B cell (primary cell): ENCODE measurements around the gene NIN. TPM values are rescaled to one million over a fixed set of nuclear protein-coding genes. Genes with fewer than 3 reads are reported as not detected.

Experiments
- ATAC-seq: fragments of 200-7000 bp; cut with Tn5 transposase; one replicate; pipeline ENCODE4 v1.10.0; 2021; ENCODE audit warnings: low read depth, mild to moderate bottlenecking, moderate number of reproducible peaks, moderate library complexity
- CTCF ChIA-PET: fragments of 350-600 bp; sonication (Branson Sonifier 250); formaldehyde crosslinking; loops from one replicate; lab custom pipeline; 2021; ENCODE audit warnings: antibody characterized with exemption, inconsistent platforms; lab: Charles Lee
- POLR2A ChIA-PET: fragments of 350-600 bp; sonication (Branson Sonifier 250); formaldehyde crosslinking; loops from one replicate; lab custom pipeline; 2021; ENCODE audit warnings: antibody characterized with exemption; lab: Charles Lee
- DNase-seq: peaks from one replicate; pipeline ENCODE4 v3.0.0; 2013
- H2AFZ ChIP-seq: 2 replicates; pipeline ENCODE4 v1.6.1; 2012; ENCODE audit warnings: mild to moderate bottlenecking, low read depth, low read length; ENCODE audit not compliant: insufficient read depth, poor library complexity, severe bottlenecking
- H3K27ac ChIP-seq, 2 donors: 1 replicate in 1 of 2; 2 replicates in 1 of 2; pipeline ENCODE4 v1.5.1; 2012 to 2013; ENCODE audit warnings: low read length in 2 of 2, mild to moderate bottlenecking in 2 of 2, moderate library complexity in 1 of 2
- H3K27me3 ChIP-seq, 4 experiments: fragments of 200-600 bp in 1 of 4; sonication (generic) in 1 of 4; replicated peaks in 1 of 4; 1 replicate in 2 of 4; 2 replicates in 2 of 4; pipeline versions ENCODE4 v1.6.1 to v1.7.0; 2013 to 2016; ENCODE audit warnings: low read length in 3 of 4, mild to moderate bottlenecking in 2 of 4, mixed read lengths in 1 of 4, moderate library complexity in 1 of 4; ENCODE audit not compliant: insufficient read depth in 4 of 4, control insufficient read depth in 3 of 4; ENCODE audit errors: control extremely low read depth in 1 of 4
- H3K36me3 ChIP-seq, 2 experiments: replicated peaks in 1 of 2; 1 replicate in 1 of 2; 2 replicates in 1 of 2; pipeline versions ENCODE4 v1.6.1 to v1.7.1; 2013; ENCODE audit warnings: low read length in 1 of 2; ENCODE audit not compliant: insufficient read depth in 2 of 2, control insufficient read depth in 1 of 2; ENCODE audit errors: control extremely low read depth in 1 of 2, extremely low read depth in 1 of 2
- H3K4me1 ChIP-seq, 2 donors: fragments of 200-600 bp in 1 of 2; sonication (generic) in 1 of 2; 1 replicate in 1 of 2; 2 replicates in 1 of 2; pipeline versions ENCODE4 v1.5.1 to v1.6.1; 2013 to 2017; ENCODE audit warnings: low read length in 2 of 2; ENCODE audit not compliant: control insufficient read depth in 2 of 2, insufficient read depth in 2 of 2
- H3K4me2 ChIP-seq: replicated peaks from 2 replicates; pipeline ENCODE3; 2012; ENCODE audit warnings: mild to moderate bottlenecking, low read depth, low read length; ENCODE audit not compliant: poor library complexity, severe bottlenecking
- H3K4me3 ChIP-seq, 5 experiments: fragments of 200-600 bp in 1 of 5; sonication (generic) in 1 of 5; 1 replicate in 3 of 5; 2 replicates in 2 of 5; pipeline versions ENCODE4 v1.5.1 to v1.7.0; 2011 to 2016; ENCODE audit warnings: low read length in 4 of 5, mild to moderate bottlenecking in 4 of 5, low read depth in 2 of 5, control low read depth in 1 of 5, moderate library complexity in 1 of 5; ENCODE audit not compliant: insufficient read depth in 1 of 5; ENCODE audit errors: control extremely low read depth in 1 of 5, extremely low read depth in 1 of 5
- H3K79me2 ChIP-seq: fragments of 200-600 bp; sonication (generic); one replicate; pipeline ENCODE4 v1.6.0; 2016; ENCODE audit warnings: low read length; ENCODE audit not compliant: control insufficient read depth, insufficient read depth
- H3K9ac ChIP-seq: fragments of 200-600 bp; sonication (generic); 2 replicates; pipeline ENCODE4 v1.6.1; 2017; ENCODE audit warnings: mild to moderate bottlenecking, low read length, moderate library complexity
- H3K9me3 ChIP-seq, 3 donors: one replicate each; pipeline versions ENCODE4 v1.6.1 to v1.7.1; 2013; ENCODE audit warnings: low read length in 2 of 3; ENCODE audit not compliant: control insufficient read depth in 2 of 3, insufficient read depth in 1 of 3; ENCODE audit errors: control extremely low read depth in 1 of 3
- H4K20me1 ChIP-seq: 2 replicates; pipeline ENCODE4 v1.6.0; 2012; ENCODE audit warnings: mild to moderate bottlenecking, low read length; ENCODE audit not compliant: insufficient read depth, control insufficient read depth, poor library complexity, severe bottlenecking
- H3K27ac Mint-ChIP-seq: one replicate; pipeline ENCODE4 v1.8.0; 2021; ENCODE audit warnings: mixed read lengths
- H3K27me3 Mint-ChIP-seq: one replicate; pipeline ENCODE4 v1.8.0; 2021; ENCODE audit warnings: mixed read lengths
- H3K4me1 Mint-ChIP-seq: one replicate; pipeline ENCODE4 v1.8.0; 2021; ENCODE audit warnings: mixed read lengths
- H3K4me3 Mint-ChIP-seq: one replicate; pipeline ENCODE4 v1.8.0; 2021; ENCODE audit warnings: mixed read lengths
- H3K9me3 Mint-ChIP-seq: one replicate; pipeline ENCODE4 v1.8.0; 2022; ENCODE audit warnings: mixed read lengths; ENCODE audit not compliant: insufficient read depth
- CTCF ChIP-seq: fragments of 200-600 bp; IDR thresholded peaks from one replicate; pipeline ENCODE4 v1.8.0; 2022; ENCODE audit warnings: antibody characterized with exemption, mild to moderate bottlenecking
- EZH2 ChIP-seq: IDR thresholded peaks from 2 replicates; pipeline ENCODE4 v1.6.1; 2012; ENCODE audit warnings: borderline replicate concordance, low read depth, mild to moderate bottlenecking, moderate library complexity, low read length; ENCODE audit not compliant: insufficient read depth, poor library complexity, severe bottlenecking
- WGBS: methylation state at CpG from one replicate; pipeline ENCODE4 v1.1.5; 2013; ENCODE audit warnings: missing lambda C conversion rate; ENCODE audit not compliant: insufficient coverage; 5-methylcytosine and 5-hydroxymethylcytosine counted together
- intact Hi-C: fragments of 100-400 bp; cut with micrococcal nuclease; formaldehyde crosslinking; loops from one replicate; pipeline ENCODE4 v1.10.0; 2022
- polyA plus RNA-seq: library from polyadenylated mRNA; depleted of rRNA; stranded (reverse); fragments of >200 nt; gene quantifications from 2 replicates; pipeline ENCODE4 v1.2.3, GENCODE V29; 2012
- total RNA-seq, 2 donors: library from RNA; stranded (reverse); fragments of 120-200 nt in 1 of 2; gene quantifications; 1 replicate in 1 of 2; 2 replicates in 1 of 2; pipeline versions ENCODE4 v1.2.3 to v1.2.4, GENCODE V29; 2013 to 2022

The NIN gene
- total and polyA plus RNA-seq, 2 donors (not counting 1 experiment from before 2014, with no cell fraction given): 25.4 to 219 TPM

DNA sequence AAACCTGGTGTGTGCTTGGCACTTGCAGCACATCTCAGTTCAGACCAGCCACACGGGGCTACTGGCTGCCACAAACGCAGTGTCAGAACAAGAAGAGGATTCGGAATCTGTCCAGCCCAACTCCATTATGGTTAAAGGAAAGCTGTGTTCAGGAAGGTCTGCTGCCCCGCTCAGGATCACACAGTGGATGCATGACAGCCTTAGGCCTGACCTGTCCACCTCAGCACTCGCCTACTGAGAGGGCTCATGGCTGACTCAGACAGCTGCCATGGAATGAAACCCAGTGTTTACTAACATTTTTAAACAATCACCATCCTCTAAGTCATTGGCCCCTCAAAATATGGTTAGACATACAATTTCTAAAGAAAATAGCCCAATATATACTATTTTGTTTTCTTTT, 5.6 kb upstream of the NIN start:
- H3K9ac ChIP-seq: no peak overlapping the region
- no peaks in the 10 kb centered on the region for H4K20me1 ChIP-seq
- Mint-ChIP-seq H3K27ac (peak overlapping the region; percentile 51), H3K4me3 (no peak overlapping the region), H3K4me1 (peaks cover 50% of the 10 kb centered on the region), H3K27me3 (no peaks in the 10 kb centered on the region), H3K9me3 (no peaks in the 10 kb centered on the region)
- H3K27me3 ChIP-seq: no peaks in the 10 kb centered on the region
- no peak overlapping the region for H2AFZ ChIP-seq
- TF ChIP-seq CTCF: no peak
- no peak for TF ChIP-seq EZH2
- no peak for DNase-seq
- no peak overlapping the region for H3K4me2 ChIP-seq
- intact Hi-C loops: no loop called here
- 100% methylated on average over 5 of the region's 5 CpGs for WGBS
- CTCF ChIA-PET: no interaction called here
- no peaks in the 10 kb centered on the region for H3K36me3 ChIP-seq
- no peak overlapping the region for H3K27ac ChIP-seq
- no peaks in the 10 kb centered on the region for H3K9me3 ChIP-seq
- peaks cover 34 to 36% of the 10 kb centered on the region in 2 donors for H3K4me1 ChIP-seq
- POLR2A ChIA-PET: no interaction called here
- ATAC-seq: no peak
- H3K4me3 ChIP-seq: no peak overlapping the region
- peaks cover 13% of the 10 kb centered on the region for H3K79me2 ChIP-seq

GRCh38 chr14:50835280-50835679, 4.3 kb upstream of the NIN start:
- intact Hi-C loops: loop anchor here (1.0 kb wide), 1 partner anchor 25 kb away; no protein-coding TSS in a partner anchor

More at GRCh38 chr14:50835280-50835679, 4.3 kb upstream of the NIN start:
- Histone ChIP-seq H2AFZ (no peak overlapping the region), H3K4me1 (peaks cover 36 to 37% of the 10 kb centered on the region in 2 donors), H3K9ac (peak overlapping the region; percentile 1), H3K27me3 (no peaks in the 10 kb centered on the region), H3K36me3 (no peaks in the 10 kb centered on the region), H3K9me3 (no peaks in the 10 kb centered on the region), H3K4me2 (peak overlapping the region; percentile 68), H3K79me2 (peaks cover 15% of the 10 kb centered on the region), H3K27ac (peak overlapping the region; percentile 22 to 58), H4K20me1 (no peaks in the 10 kb centered on the region), H3K4me3 (peak overlapping the region in 2 of 5 experiments; percentile 22 to 36)
- WGBS: 0% methylated on average over 2 of the region's 2 CpGs
- Mint-ChIP-seq H3K27me3 (no peaks in the 10 kb centered on the region), H3K9me3 (no peaks in the 10 kb centered on the region), H3K4me1 (peaks cover 51% of the 10 kb centered on the region), H3K4me3 (peak overlapping the region; percentile 55), H3K27ac (peak overlapping the region; percentile 87)
- ChIA-PET CTCF (interaction anchor here (1.2 kb wide), 1 partner anchor 25 kb away, joined by 7 read pairs; no protein-coding TSS in a partner anchor), POLR2A (no interaction called here)
- ATAC-seq (peak; percentile 11), DNase-seq (peak; percentile 81)
- TF ChIP-seq EZH2 (no peak), CTCF (no peak)
